Measurements from ENCODE around the gene LMNTD2. TPM values are rescaled to one million over a fixed set of nuclear protein-coding genes. Genes with fewer than 3 reads are reported as not detected.

The LMNTD2 gene
- total and polyA plus RNA-seq, 2 of the 13 experiments (the other 11 are each of a cell fraction or from before 2014, with no cell fraction given) = 1.1 to 3.1 TPM

- Histone ChIP-seq H3K36me3 (replicated peaks in 1 of 2; ENCODE audit: control insufficient read depth in 1 of 2, insufficient read depth in 2 of 2, low read length in 2 of 2) (peaks cover 0 to 2% of the 10 kb centered on the region in 2 experiments; a peak in 3 of 5 replicates), H4K20me1 (ENCODE audit: insufficient read depth, low read length) (peaks cover 25% of the 10 kb centered on the region; the same call in 1 of the 2 replicates), H3K4me2 (ENCODE audit: low read depth, low read length) (peak overlapping the region; percentile 80; the same call in 1 of the 2 replicates), H3K9ac (ENCODE audit: insufficient read depth, low read depth, low read length) (peak overlapping the region; percentile 30; the same call in 1 of the 2 replicates), H3K9me3 (ENCODE audit: low read length) (no peaks in the 10 kb centered on the region), H3K27ac (ENCODE audit: extremely low read length, insufficient read depth, low read length) (peak overlapping the region; percentile 36), H3K79me2 (ENCODE audit: insufficient read depth, low read length) (peaks cover 24% of the 10 kb centered on the region), H3K4me3 (replicated peaks in 1 of 3; ENCODE audit: insufficient read depth in 1 of 3, low read depth in 2 of 3, low read length in 3 of 3) (peak overlapping the region in 1 of 3 experiments; percentile 34; a peak in 1 of 6 replicates), H2AFZ (ENCODE audit: low read length) (no peak overlapping the region), H3K4me1 (ENCODE audit: insufficient read depth, low read length) (peaks cover 66% of the 10 kb centered on the region), H3K27me3 (ENCODE audit: control insufficient read depth in 1 of 2, insufficient read depth in 2 of 2, low read length in 2 of 2) (no peaks in the 10 kb centered on the region; a peak in 1 of 5 replicates)
- DNase-seq (ENCODE audit: low spot score) (peak; percentile 28), ATAC-seq (peak; percentile 3), FAIRE-seq (no peak)
- intact Hi-C loops (cut with micrococcal nuclease; ENCODE audit: unreplicated experiment) (no loop called here), in situ Hi-C loops (cut with HindIII; ENCODE audit: extremely low pct_ligation_motif_present, low pct_unique_long_range_greater_than_20kb) (no loop called here)
- WGBS (ENCODE audit: low lambda C conversion rate) = 68% methylated on average over 8 of the region's 12 CpGs
- no TSS peak for BruUV-seq (replicated peaks)
- ChIA-PET POLR2A (interaction anchor here (1.8 kb wide), 2 partner anchors 10 to 22 kb away, joined by 5 to 8 read pairs; partner anchors contain the start of gene PHRF1), CTCF (ENCODE audit: low intra/inter-chr PET ratio, low total read pairs) (no interaction called here)
- TF ChIP-seq PAF1 (CRISPR knock-in tag; IDR thresholded peaks at IDR 0.05) (peak; percentile 53; the same call in 1 of the 2 replicates), ZNF749 (CRISPR knock-in tag; IDR thresholded peaks at IDR 0.05; ENCODE audit: borderline replicate concordance) (no peak), DZIP1 (CRISPR knock-in tag; IDR thresholded peaks at IDR 0.05) (peak; percentile 76; the same call in 1 of the 2 replicates), RBFOX2 (IDR thresholded peaks at IDR 0.05; ENCODE audit: low read depth, low read length) (peak; percentile 59), ZNF737 (CRISPR knock-in tag; IDR thresholded peaks at IDR 0.05; ENCODE audit: borderline replicate concordance) (no peak), TFAP4 (IDR thresholded peaks at IDR 0.05; ENCODE audit: borderline replicate concordance, low read depth) (no peak), PITX1 (CRISPR knock-in tag; IDR thresholded peaks at IDR 0.05) (peak; percentile 14; the same call in 1 of the 2 replicates), ZNF678 (CRISPR knock-in tag; IDR thresholded peaks at IDR 0.05) (no peak), ATRX (CRISPR knock-in tag; IDR thresholded peaks at IDR 0.05; ENCODE audit: borderline replicate concordance) (no peak), AGO2 (optimal IDR thresholded peaks at IDR 0.05; ENCODE audit: low read depth, low read length) (peak; percentile 80), ZNF350 (CRISPR knock-in tag; IDR thresholded peaks at IDR 0.05; ENCODE audit: borderline replicate concordance, low read depth) (no peak; the same call in 1 of the 2 replicates), LCORL (IDR thresholded peaks at IDR 0.05) (no peak), LCORL (CRISPR knock-in tag; IDR thresholded peaks at IDR 0.05) (0 out of 2 replicates have a peak, but pooled peaks have one; percentile 47), ZSCAN31 (CRISPR knock-in tag; IDR thresholded peaks at IDR 0.05; ENCODE audit: low read depth) (no peak), PATZ1 (CRISPR knock-in tag; IDR thresholded peaks at IDR 0.05) (no peak), NR1H2 (CRISPR knock-in tag; IDR thresholded peaks at IDR 0.05; ENCODE audit: borderline replicate concordance, low read depth) (no peak), MAFK (conservative IDR thresholded peaks at IDR 0.05 in 1 of 2, IDR thresholded peaks at IDR 0.05 in 1 of 2; ENCODE audit: low read length in 2 of 2) (no peak), ZNF235 (CRISPR knock-in tag; IDR thresholded peaks at IDR 0.05; ENCODE audit: borderline replicate concordance) (peak; percentile 63; the same call in 1 of the 2 replicates), MTF1 (CRISPR knock-in tag; IDR thresholded peaks at IDR 0.05) (no peak)
Observed at GRCh38 chr11:565921-566509, 5.5 kb upstream of the LMNTD2 start.

All from HepG2 (cell line).